Keratinocyte (primary cell): ENCODE results near the gene RPH3AL. TPM values are rescaled to one million over a fixed set of nuclear protein-coding genes. Genes with fewer than 3 reads are reported as not detected.

ENCODE experiments used
- DNase-seq: peaks from one replicate; pipeline ENCODE4 v3.0.0-alpha.2; 2011; ENCODE audit warnings: low read depth, missing footprints, low spot score
- FAIRE-seq: peaks from 2 replicates; lab custom pipeline; 2011; peaks lifted over from hg19 to GRCh38; lab: Jason Lieb, UNC
- H2AFZ ChIP-seq: 2 replicates; pipeline ENCODE4 v1.6.0; 2012; ENCODE audit warnings: low read length, control low read depth, inconsistent platforms; ENCODE audit not compliant: control insufficient read depth
- H3K27ac ChIP-seq: 2 replicates; pipeline ENCODE4 v1.5.1; 2011; ENCODE audit warnings: low read length; ENCODE audit not compliant: control insufficient read depth, insufficient read depth
- H3K27me3 ChIP-seq: 3 replicates; pipeline ENCODE4 v1.6.0; 2011; ENCODE audit warnings: low read length; ENCODE audit not compliant: control insufficient read depth, insufficient read depth; ENCODE audit errors: extremely low read depth
- H3K36me3 ChIP-seq, 2 experiments: 2 replicates in 1 of 2; 3 replicates in 1 of 2; pipeline ENCODE4 v1.5.1; 2011; ENCODE audit warnings: low read length in 2 of 2, mild to moderate bottlenecking in 1 of 2; ENCODE audit not compliant: control insufficient read depth in 2 of 2, insufficient read depth in 2 of 2; ENCODE audit errors: extremely low read depth in 1 of 2
- H3K4me1 ChIP-seq: 3 replicates; pipeline ENCODE4 v1.5.1; 2011; ENCODE audit warnings: low read length; ENCODE audit not compliant: control insufficient read depth, insufficient read depth; ENCODE audit errors: extremely low read depth
- H3K4me2 ChIP-seq: 3 replicates; pipeline ENCODE4 v1.6.0; 2011; ENCODE audit warnings: low read depth, low read length; ENCODE audit not compliant: control insufficient read depth, insufficient read depth; ENCODE audit errors: extremely low read depth
- H3K4me3 ChIP-seq, 3 experiments: fragments of 200-600 bp in 1 of 3; sonication (generic) in 1 of 3; 2 replicates in 2 of 3; 3 replicates in 1 of 3; pipeline ENCODE4 v1.5.1; 2011 to 2016; ENCODE audit warnings: low read length in 3 of 3, mild to moderate bottlenecking in 3 of 3, control low read depth in 2 of 3, inconsistent platforms in 1 of 3, low read depth in 1 of 3, mixed read lengths in 1 of 3, mixed run types in 1 of 3, moderate library complexity in 1 of 3; ENCODE audit not compliant: control insufficient read depth in 2 of 3, insufficient read depth in 2 of 3; ENCODE audit errors: extremely low read depth in 1 of 3
- H3K79me2 ChIP-seq: 2 replicates; pipeline ENCODE4 v1.6.0; 2012; ENCODE audit warnings: low read length; ENCODE audit not compliant: control insufficient read depth, insufficient read depth
- H3K9ac ChIP-seq: 3 replicates; pipeline ENCODE4 v1.6.0; 2011; ENCODE audit warnings: low read length; ENCODE audit not compliant: control insufficient read depth, insufficient read depth; ENCODE audit errors: extremely low read depth
- H3K9me1 ChIP-seq: 3 replicates; pipeline ENCODE4 v1.6.0; 2011; ENCODE audit warnings: low read length; ENCODE audit not compliant: control insufficient read depth, insufficient read depth; ENCODE audit errors: extremely low read depth
- H3K9me3 ChIP-seq: 2 replicates; pipeline ENCODE4 v1.5.1; 2012; ENCODE audit warnings: low read depth, low read length; ENCODE audit not compliant: control insufficient read depth
- H4K20me1 ChIP-seq: 3 replicates; pipeline ENCODE4 v1.6.0; 2011; ENCODE audit warnings: low read length; ENCODE audit not compliant: control insufficient read depth, insufficient read depth; ENCODE audit errors: extremely low read depth
- EZH2 ChIP-seq: IDR thresholded peaks from one replicate; pipeline ENCODE4 v1.6.1; 2012; ENCODE audit warnings: inconsistent platforms, mild to moderate bottlenecking, low read length, moderate library complexity
- dilution Hi-C: fragments of 300-500 bp; cut with MboI; formaldehyde crosslinking; loops from one replicate; pipeline ENCODE4 v1.7.0; 2020; ENCODE audit warnings: low sequenced_read_pairs; ENCODE audit not compliant: extremely low pct_ligation_motif_present
- polyA plus RNA-seq, 5 experiments: library from polyadenylated mRNA; depleted of rRNA in 3 of 5; stranded (reverse) in 3 of 5; stranded (forward) in 1 of 5; unstranded in 1 of 5; fragments of >200 nt; gene quantifications; 1 replicate in 1 of 5; 2 replicates in 3 of 5; 3 replicates in 1 of 5; pipeline versions ENCODE4 v1.2.1 to v1.2.3, GENCODE V29; 2011 to 2012; ENCODE audit warnings: missing spikeins in 2 of 5, low read depth in 1 of 5, low replicate concordance in 1 of 5
- TF ChIP-seq, protein P1 (sequence below), 3 experiments: IDR thresholded peaks in 1 of 3; conservative IDR thresholded peaks in 1 of 3; optimal IDR thresholded peaks in 1 of 3; 2 replicates in 2 of 3; 3 replicates in 1 of 3; pipeline versions ENCODE3 to v1.5.1; 2011; ENCODE audit warnings: low read length in 3 of 3, mild to moderate bottlenecking in 3 of 3, moderate library complexity in 2 of 3, control low read depth in 1 of 3, inconsistent platforms in 1 of 3; ENCODE audit not compliant: insufficient read depth in 2 of 3; ENCODE audit errors: extremely low read depth in 1 of 3

The RPH3AL gene
- polyA plus RNA-seq, 1 donor (not counting 4 experiments of a cell fraction or from before 2014, with no cell fraction given): 0.31 TPM

GRCh38 chr17:385178-385835 lies 32.7 kb upstream of the RPH3AL start:
- H3K9ac ChIP-seq: no peak overlapping the region

DNA sequence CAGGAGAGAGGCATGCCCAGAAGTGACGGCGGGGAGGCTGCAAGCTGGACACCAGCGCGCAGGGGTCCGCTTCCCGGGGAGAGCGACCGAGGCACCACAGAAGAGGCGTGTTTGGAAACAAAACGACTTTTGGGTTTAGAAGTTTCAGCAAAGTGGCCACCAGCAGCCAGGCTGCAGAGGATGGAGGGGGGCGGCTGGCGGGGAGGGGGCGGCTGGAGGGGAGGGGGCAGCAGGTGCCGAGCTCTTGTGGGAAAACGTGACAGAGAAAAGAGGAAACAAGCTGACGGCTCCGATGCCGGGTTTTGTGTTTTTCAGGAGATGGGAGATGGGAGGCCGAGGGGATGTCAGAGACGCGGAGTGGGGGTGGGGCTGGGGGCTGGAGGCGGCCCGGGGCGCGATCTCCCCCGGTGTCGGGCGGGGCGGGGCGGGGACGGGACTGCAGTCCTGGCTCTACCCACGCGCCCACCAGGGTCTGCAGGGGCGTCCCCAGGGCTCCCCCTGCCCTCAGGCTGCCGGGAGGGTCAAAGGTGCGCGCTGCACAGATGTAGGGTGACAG lies 32.1 kb upstream of the RPH3AL start:
- Histone ChIP-seq H2AFZ (no peak overlapping the region), H3K4me3 (no peak overlapping the region), H3K27ac (no peak overlapping the region), H3K9me1 (no peaks in the 10 kb centered on the region), H4K20me1 (no peaks in the 10 kb centered on the region), H3K9me3 (no peaks in the 10 kb centered on the region), H3K36me3 (no peaks in the 10 kb centered on the region), H3K4me1 (peaks cover 3% of the 10 kb centered on the region), H3K27me3 (peaks cover 22% of the 10 kb centered on the region), H3K79me2 (no peaks in the 10 kb centered on the region), H3K4me2 (no peak overlapping the region), H3K9ac (no peak overlapping the region)
- dilution Hi-C loops: no loop called here
- FAIRE-seq (no peak), DNase-seq (no peak)
- TF ChIP-seq, protein P1, sequence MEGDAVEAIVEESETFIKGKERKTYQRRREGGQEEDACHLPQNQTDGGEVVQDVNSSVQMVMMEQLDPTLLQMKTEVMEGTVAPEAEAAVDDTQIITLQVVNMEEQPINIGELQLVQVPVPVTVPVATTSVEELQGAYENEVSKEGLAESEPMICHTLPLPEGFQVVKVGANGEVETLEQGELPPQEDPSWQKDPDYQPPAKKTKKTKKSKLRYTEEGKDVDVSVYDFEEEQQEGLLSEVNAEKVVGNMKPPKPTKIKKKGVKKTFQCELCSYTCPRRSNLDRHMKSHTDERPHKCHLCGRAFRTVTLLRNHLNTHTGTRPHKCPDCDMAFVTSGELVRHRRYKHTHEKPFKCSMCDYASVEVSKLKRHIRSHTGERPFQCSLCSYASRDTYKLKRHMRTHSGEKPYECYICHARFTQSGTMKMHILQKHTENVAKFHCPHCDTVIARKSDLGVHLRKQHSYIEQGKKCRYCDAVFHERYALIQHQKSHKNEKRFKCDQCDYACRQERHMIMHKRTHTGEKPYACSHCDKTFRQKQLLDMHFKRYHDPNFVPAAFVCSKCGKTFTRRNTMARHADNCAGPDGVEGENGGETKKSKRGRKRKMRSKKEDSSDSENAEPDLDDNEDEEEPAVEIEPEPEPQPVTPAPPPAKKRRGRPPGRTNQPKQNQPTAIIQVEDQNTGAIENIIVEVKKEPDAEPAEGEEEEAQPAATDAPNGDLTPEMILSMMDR (optimal IDR thresholded peaks at IDR 0.05 in 1 of 3, IDR thresholded peaks at IDR 0.05 in 1 of 3, conservative IDR thresholded peaks at IDR 0.05 in 1 of 3; ENCODE audit: extremely low read depth in 1 of 3, insufficient read depth in 2 of 3, low read length in 3 of 3): no peak
- TF ChIP-seq EZH2: no peak

More at GRCh38 chr17:385178-385835, 32.7 kb upstream of the RPH3AL start:
- H3K27ac ChIP-seq: no peak overlapping the region
- H3K9me3 ChIP-seq: no peaks in the 10 kb centered on the region
- no peaks in the 10 kb centered on the region for H3K79me2 ChIP-seq
- peak overlapping the region in 1 of 3 experiments; percentile 28 for H3K4me3 ChIP-seq
- no peaks in the 10 kb centered on the region for H3K9me1 ChIP-seq
- dilution Hi-C loops: no loop called here
- DNase-seq (no peak), FAIRE-seq (no peak)
- H3K36me3 ChIP-seq: no peaks in the 10 kb centered on the region
- H3K27me3 ChIP-seq: peaks cover 22% of the 10 kb centered on the region
- TF ChIP-seq, protein P1 (optimal IDR thresholded peaks at IDR 0.05 in 1 of 3, IDR thresholded peaks at IDR 0.05 in 1 of 3, conservative IDR thresholded peaks at IDR 0.05 in 1 of 3; ENCODE audit: extremely low read depth in 1 of 3, insufficient read depth in 2 of 3, low read length in 3 of 3): no peak
- peak; percentile 70 for TF ChIP-seq EZH2
- no peaks in the 10 kb centered on the region for H4K20me1 ChIP-seq
- no peaks in the 10 kb centered on the region for H3K4me1 ChIP-seq
- peak overlapping the region; percentile 22 for H2AFZ ChIP-seq
- H3K4me2 ChIP-seq: peak overlapping the region; percentile 56
